Measurements from ENCODE around the gene BICRAL.
"Not testable (repeated sequence)": the region's sequence is repeated elsewhere in the genome, so short reads cannot be mapped to it uniquely, and the experiment has no call there.

Gene BICRAL

GRCh38 chr6:42834056-42834455 is 52.2 kb downstream of the BICRAL start:
- no peak for DNase-seq (ENCODE audit: low spot score)

- no peak for DNase-seq (ENCODE audit: low spot score)
Observed at GRCh38 chr6:42841844-42842584, 60.2 kb downstream of the BICRAL start.

GRCh38 chr6:42845327-42845694 is 63.5 kb downstream of the BICRAL start:
- DNase-seq (ENCODE audit: low spot score), result no peak

- DNase-seq (ENCODE audit: low spot score), result peak; percentile 65
Observed at GRCh38 chr6:42846505-42846904, 64.7 kb downstream of the BICRAL start.

- no peak for DNase-seq (ENCODE audit: low spot score)
Observed at GRCh38 chr6:42848700-42849099, 66.8 kb downstream of the BICRAL start.

- no peak for DNase-seq (ENCODE audit: low spot score)
Observed at GRCh38 chr6:42851599-42851998, 69.7 kb downstream of the BICRAL start.

- DNase-seq (ENCODE audit: low spot score), result no peak
Observed at GRCh38 chr6:42860036-42860435, 78.2 kb downstream of the BICRAL start.

- DNase-seq (ENCODE audit: low spot score), result no peak
Observed at GRCh38 chr6:42860481-42860880, 78.6 kb downstream of the BICRAL start.

- DNase-seq (ENCODE audit: low spot score), result no peak
Observed at GRCh38 chr6:42864602-42865001, 82.8 kb downstream of the BICRAL start.

- no peak for DNase-seq (ENCODE audit: low spot score)
Observed at GRCh38 chr6:42870145-42870936, 88.5 kb downstream of the BICRAL start.

- DNase-seq (ENCODE audit: low spot score), result no peak
Observed at GRCh38 chr6:42871711-42872110, 89.9 kb downstream of the BICRAL start.

GRCh38 chr6:42873313-42873712 is 91.5 kb downstream of the BICRAL start:
- no peak for DNase-seq (ENCODE audit: low spot score)

GRCh38 chr6:42877695-42878094 is 95.8 kb downstream of the BICRAL start:
- DNase-seq (ENCODE audit: low spot score), result no peak

GRCh38 chr6:42879372-42880239 is 97.8 kb downstream of the BICRAL start, which contains the start of gene RPL7L1:
RPL7L1 (plus strand) TSS chr6:42879616; CDS start chr6:42879911, 295 bp downstream.
- DNase-seq (ENCODE audit: low spot score), result peak; percentile 96

- not testable (repeated sequence) for DNase-seq (ENCODE audit: low spot score)
Observed at GRCh38 chr6:42880240-42880817, 98.5 kb downstream of the BICRAL start.

- DNase-seq (ENCODE audit: low spot score), result not testable (repeated sequence)
Observed at GRCh38 chr6:42880871-42881270, 99.0 kb downstream of the BICRAL start.

- no peak for DNase-seq (ENCODE audit: low spot score)
Observed at GRCh38 chr6:42885702-42886101, 103.8 kb downstream of the BICRAL start.

GRCh38 chr6:42888201-42888600 is 106.3 kb downstream of the BICRAL start:
- DNase-seq (ENCODE audit: low spot score), result not testable (repeated sequence)

GRCh38 chr6:42889815-42890214 is 108.0 kb downstream of the BICRAL start:
- peak; percentile 47 for DNase-seq (ENCODE audit: low spot score)

GRCh38 chr6:42890311-42891198 is 108.7 kb downstream of the BICRAL start:
- DNase-seq (ENCODE audit: low spot score), result peak; percentile 98

- DNase-seq (ENCODE audit: low spot score), result no peak
Observed at GRCh38 chr6:42891199-42891722, 109.4 kb downstream of the BICRAL start.
